SK-N-MC (cell line): ENCODE results near the gene AADAC.

Experiments
- DNase-seq: peaks from one replicate; pipeline ENCODE4 v3.0.0-alpha.2; 2011; ENCODE audit warnings: low read depth, low spot score
- H3K27ac ChIP-seq: fragments of 200-600 bp; sonication (generic); 2 replicates; pipeline ENCODE4 v1.5.1; 2016; ENCODE audit warnings: mixed run types
- H3K36me3 ChIP-seq: fragments of 200-600 bp; sonication (generic); 2 replicates; pipeline ENCODE4 v1.6.1; 2017; ENCODE audit warnings: antibody characterized with exemption, low read length, mixed read lengths; ENCODE audit not compliant: insufficient read depth
- H3K4me3 ChIP-seq: fragments of 200-600 bp; sonication (generic); 2 replicates; pipeline ENCODE4 v1.5.1; 2016
- H3K9ac ChIP-seq: fragments of 200-600 bp; sonication (generic); 2 replicates; pipeline ENCODE4 v1.8.0; 2017; ENCODE audit warnings: mixed run types, mixed read lengths; ENCODE audit not compliant: insufficient read length
- H3K9me3 ChIP-seq: fragments of 200-600 bp; sonication (generic); 2 replicates; pipeline ENCODE4 v1.6.1; 2017; ENCODE audit warnings: low read depth, mild to moderate bottlenecking, antibody characterized with exemption, low read length, moderate library complexity, mixed read lengths
- EZH2 ChIP-seq: fragments of 200-600 bp; sonication (generic); IDR thresholded peaks from one replicate; pipeline ENCODE4 v1.6.1; 2017; ENCODE audit warnings: antibody characterized with exemption
- FOXP2 ChIP-seq: optimal IDR thresholded peaks from 2 replicates; pipeline ENCODE3; 2011; ENCODE audit warnings: mild to moderate bottlenecking, moderate library complexity; ENCODE audit not compliant: insufficient read depth; ENCODE audit errors: extremely low read length, control extremely low read depth
- POLR2AphosphoS5 ChIP-seq: IDR thresholded peaks from 2 replicates; pipeline ENCODE4 v1.6.1; 2012; ENCODE audit warnings: mild to moderate bottlenecking, low read depth, low read length, borderline replicate concordance

Gene AADAC

GRCh38 chr3:151856641-151857040 is 42.7 kb downstream of the AADAC start:
- no peak overlapping the region for H3K9ac ChIP-seq
- TF ChIP-seq EZH2 = no peak
- no peak for TF ChIP-seq FOXP2
- no peak for TF ChIP-seq POLR2AphosphoS5
- no peak for DNase-seq
- H3K9me3 ChIP-seq = no peaks in the 10 kb centered on the region
- H3K36me3 ChIP-seq = no peaks in the 10 kb centered on the region
- no peak overlapping the region for H3K4me3 ChIP-seq
- H3K27ac ChIP-seq = no peak overlapping the region

DNA sequence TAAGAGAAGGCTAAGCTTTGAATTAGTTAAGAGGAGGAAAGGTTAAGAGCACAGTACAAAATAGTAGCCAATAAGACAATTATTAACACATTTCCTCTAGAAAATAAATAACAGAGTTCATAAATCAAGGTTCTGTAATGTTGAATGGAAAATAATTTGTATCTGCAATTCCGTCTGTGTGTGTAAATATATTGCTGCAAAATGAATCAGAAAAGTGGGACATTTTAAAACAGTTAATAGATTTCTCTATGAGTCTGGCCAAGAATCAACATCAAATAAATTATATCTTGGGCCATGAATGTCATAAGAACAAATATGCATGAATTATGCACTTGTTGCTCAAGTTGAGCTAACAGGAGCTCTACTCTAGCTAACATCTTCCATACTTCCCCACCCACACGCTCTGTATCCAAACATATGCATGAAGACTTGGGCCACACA is 45.3 kb downstream of the AADAC start:
- no peak for TF ChIP-seq FOXP2
- no peak for TF ChIP-seq POLR2AphosphoS5
- no peak for TF ChIP-seq EZH2
- peak overlapping the region; percentile 2; the same call in 1 of the 2 replicates for H3K27ac ChIP-seq

DNA sequence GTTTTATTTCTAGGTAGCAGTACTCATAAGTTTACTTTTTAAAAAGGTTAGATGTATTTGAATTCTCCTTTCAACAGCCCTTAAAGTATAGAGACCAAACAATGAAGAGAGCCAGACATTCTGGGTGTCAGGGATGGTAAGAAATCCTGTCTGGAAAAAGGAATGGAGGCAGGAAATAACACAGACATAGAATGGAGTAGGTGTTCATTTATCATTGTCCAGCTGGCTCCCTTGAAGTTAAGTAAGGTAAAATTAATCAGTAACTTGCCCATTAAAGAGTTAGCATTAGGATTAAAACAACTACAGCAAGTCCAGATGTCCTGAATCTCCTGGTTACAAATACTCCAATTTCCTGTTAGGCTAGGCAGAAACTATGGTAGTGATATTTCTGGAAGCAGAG is 46.0 kb downstream of the AADAC start:
- H3K4me3 ChIP-seq = no peak overlapping the region
- TF ChIP-seq POLR2AphosphoS5 (no peak), EZH2 (no peak), FOXP2 (no peak)
- no peak for DNase-seq
- H3K9me3 ChIP-seq = no peaks in the 10 kb centered on the region
- no peaks in the 10 kb centered on the region for H3K36me3 ChIP-seq
- H3K9ac ChIP-seq = no peak overlapping the region
- no peak overlapping the region for H3K27ac ChIP-seq

More for the DNA sequence above, 45.3 kb downstream of the AADAC start:
- Histone ChIP-seq H3K9me3 (no peaks in the 10 kb centered on the region), H3K4me3 (no peak overlapping the region), H3K36me3 (no peaks in the 10 kb centered on the region), H3K9ac (no peak overlapping the region)
- no peak for DNase-seq

DNA sequence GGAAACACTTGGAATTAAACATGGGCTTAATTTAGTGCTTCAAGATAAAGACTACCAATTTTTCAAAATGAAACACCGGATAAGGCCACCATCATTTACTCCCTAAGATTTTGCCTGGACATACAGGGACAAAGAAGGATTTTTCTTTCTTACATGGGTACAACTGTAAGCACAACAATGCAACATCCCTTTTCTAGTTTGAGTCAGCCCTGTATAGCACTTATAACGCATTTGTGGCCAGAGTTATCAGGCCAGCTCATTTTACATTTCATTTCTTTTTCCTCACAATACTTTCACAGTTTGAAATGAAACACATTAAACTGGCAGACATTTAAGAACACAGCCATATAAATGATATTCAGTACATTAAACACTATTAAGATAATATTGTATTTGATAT is 49.7 kb downstream of the AADAC start:
- Histone ChIP-seq H3K36me3 (no peaks in the 10 kb centered on the region), H3K9me3 (no peaks in the 10 kb centered on the region), H3K9ac (no peak overlapping the region), H3K4me3 (no peak overlapping the region), H3K27ac (peak overlapping the region; percentile 69)
- no peak for DNase-seq
- TF ChIP-seq POLR2AphosphoS5 = no peak
- TF ChIP-seq FOXP2 = no peak
- no peak for TF ChIP-seq EZH2

DNA sequence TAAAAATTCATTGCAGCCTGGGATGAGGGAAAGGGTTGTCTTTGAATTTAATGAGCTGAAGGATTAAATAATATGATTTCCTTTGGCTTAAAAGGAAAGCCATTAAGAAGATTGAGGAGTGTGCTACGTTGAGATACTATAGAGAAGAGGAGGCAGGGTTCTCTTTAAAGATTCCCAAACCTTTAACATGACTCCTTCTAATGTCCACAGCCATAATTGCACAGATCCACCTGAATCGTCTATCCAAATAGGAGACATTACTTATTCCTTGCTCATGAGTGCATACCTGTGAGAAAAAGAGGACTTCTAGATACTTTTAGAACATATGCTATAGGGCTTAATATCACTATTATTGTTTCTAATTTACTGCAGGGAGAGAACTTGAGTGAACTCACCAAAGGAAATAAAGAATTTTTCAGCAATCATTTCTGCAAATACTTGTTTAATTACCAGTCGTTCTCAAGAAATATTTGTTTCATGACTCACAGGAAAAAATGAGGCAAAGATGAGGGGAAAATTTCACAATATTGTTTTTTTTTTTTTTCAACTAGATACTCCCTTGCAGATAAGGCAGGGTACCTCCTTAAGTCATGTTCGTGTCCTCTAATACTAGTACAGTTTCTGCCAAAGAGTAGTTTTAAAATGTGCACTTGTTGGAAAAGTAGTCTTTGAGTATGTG is 50.6 kb downstream of the AADAC start:
- Histone ChIP-seq H3K27ac (peak overlapping the region; percentile 69), H3K4me3 (peak overlapping the region; percentile 23), H3K36me3 (no peaks in the 10 kb centered on the region), H3K9ac (no peak overlapping the region), H3K9me3 (no peaks in the 10 kb centered on the region)
- peak; percentile 78 for DNase-seq
- TF ChIP-seq POLR2AphosphoS5 = no peak
- no peak for TF ChIP-seq FOXP2
- no peak for TF ChIP-seq EZH2

DNA sequence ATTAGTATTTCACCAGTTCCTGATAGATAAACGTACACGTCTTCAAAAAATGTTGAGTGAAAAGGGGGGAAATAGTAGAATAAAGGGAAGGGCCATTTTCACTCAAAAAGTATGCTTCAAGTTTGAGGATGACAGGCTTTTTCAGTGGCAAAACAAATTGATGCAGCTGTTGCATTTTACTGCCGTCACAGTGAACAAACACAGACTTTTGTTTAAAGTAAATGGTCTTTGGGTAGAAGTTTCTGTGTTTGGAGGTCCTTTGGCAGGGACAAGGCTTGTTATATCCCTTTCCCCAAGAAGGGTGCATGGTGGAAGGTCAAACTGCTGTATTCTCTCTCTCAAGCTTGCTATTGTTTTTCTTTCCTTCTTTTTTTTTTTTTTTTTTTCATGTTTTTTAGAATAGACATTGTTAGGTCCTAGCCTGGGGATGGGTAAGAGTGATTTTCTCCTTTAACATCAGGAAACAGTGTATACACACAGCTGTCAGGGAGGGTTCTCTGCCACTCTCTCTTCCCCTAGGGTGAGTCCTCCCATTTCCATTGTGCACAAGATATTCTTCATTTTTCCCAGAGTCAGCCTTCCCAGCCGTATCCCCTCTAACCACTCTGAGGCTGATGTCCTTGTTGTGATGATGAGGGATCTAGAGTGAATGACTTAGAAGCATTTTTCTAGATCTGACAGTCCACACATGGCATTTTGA is 52.9 kb downstream of the AADAC start:
- Histone ChIP-seq H3K9me3 (no peaks in the 10 kb centered on the region), H3K36me3 (no peaks in the 10 kb centered on the region), H3K9ac (no peak overlapping the region), H3K4me3 (no peak overlapping the region), H3K27ac (peak overlapping the region; percentile 57; the same call in 1 of the 2 replicates)
- DNase-seq = no peak
- TF ChIP-seq FOXP2 (no peak), POLR2AphosphoS5 (no peak)

DNA sequence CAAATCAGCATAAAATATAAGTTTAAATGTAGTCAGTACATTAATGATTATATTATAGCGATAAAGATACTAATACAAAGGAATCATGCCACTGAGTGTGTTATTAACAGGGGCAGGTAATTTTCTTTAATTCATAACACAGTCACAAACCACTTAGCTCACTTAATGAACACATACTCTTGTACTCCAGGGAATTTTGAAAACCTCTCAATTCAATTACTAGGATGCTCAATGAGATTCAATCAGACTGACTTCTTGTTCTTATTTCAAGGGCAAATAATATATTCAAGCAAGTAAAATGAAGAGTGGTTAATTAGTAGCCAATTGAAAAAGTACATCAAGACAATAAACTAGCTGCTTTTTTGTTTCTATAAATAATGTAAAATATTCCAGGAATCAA is 53.8 kb downstream of the AADAC start:
- Histone ChIP-seq H3K9ac (no peak overlapping the region), H3K9me3 (no peaks in the 10 kb centered on the region), H3K27ac (0 out of 2 replicates have a peak overlapping the region, but pooled peaks have one; percentile 12), H3K36me3 (no peaks in the 10 kb centered on the region), H3K4me3 (no peak overlapping the region)
- TF ChIP-seq FOXP2 (no peak), EZH2 (no peak), POLR2AphosphoS5 (no peak)
- no peak for DNase-seq

GRCh38 chr3:151869181-151869580 is 55.3 kb downstream of the AADAC start:
- Histone ChIP-seq H3K9me3 (no peaks in the 10 kb centered on the region), H3K36me3 (no peaks in the 10 kb centered on the region), H3K4me3 (peak overlapping the region; percentile 1; the same call in 1 of the 2 replicates), H3K9ac (no peak overlapping the region), H3K27ac (peak overlapping the region; percentile 10; the same call in 1 of the 2 replicates)
- DNase-seq = no peak
- TF ChIP-seq POLR2AphosphoS5 (no peak), EZH2 (no peak), FOXP2 (no peak)
